ENCODE data around the gene KIAA1671. TPM values are rescaled to one million over a fixed set of nuclear protein-coding genes. Genes with fewer than 3 reads are reported as not detected.

The KIAA1671 gene
- total RNA-seq, 6 experiments from 2014 or later = 1.3 to 5.0 (median 1.6) TPM

- peaks cover 23% of the 10 kb centered on the region for H3K9me3 Mint-ChIP-seq
- no peaks in the 10 kb centered on the region; the same call in none of the 2 replicates for H3K27me3 Mint-ChIP-seq (ENCODE audit: insufficient read depth)
- DNase-seq = no peak
- TF ChIP-seq CTCF (IDR thresholded peaks at IDR 0.05) = no peak
- H3K4me3 Mint-ChIP-seq = no peak overlapping the region
- no peaks in the 10 kb centered on the region for H3K36me3 Mint-ChIP-seq (ENCODE audit: low read depth)
- H3K27ac Mint-ChIP-seq = no peak overlapping the region
- no peaks in the 10 kb centered on the region for H3K4me1 Mint-ChIP-seq (ENCODE audit: low read depth)
Measured at GRCh38 chr22:25169278-25170031, 216.9 kb downstream of the KIAA1671 start.

- no peak overlapping the region for H3K27ac Mint-ChIP-seq
- no peak for TF ChIP-seq CTCF (IDR thresholded peaks at IDR 0.05)
- H3K27me3 Mint-ChIP-seq (ENCODE audit: insufficient read depth) = no peaks in the 10 kb centered on the region; the same call in 1 of the 2 replicates
- no peak for DNase-seq
- peaks cover 27% of the 10 kb centered on the region for H3K9me3 Mint-ChIP-seq
- no peaks in the 10 kb centered on the region for H3K36me3 Mint-ChIP-seq (ENCODE audit: low read depth)
- H3K4me3 Mint-ChIP-seq = no peak overlapping the region
- no peaks in the 10 kb centered on the region for H3K4me1 Mint-ChIP-seq (ENCODE audit: low read depth)
Measured at GRCh38 chr22:25170426-25170980, 218.0 kb downstream of the KIAA1671 start.

GRCh38 chr22:25172153-25172552 is 219.6 kb downstream of the KIAA1671 start:
- H3K9me3 Mint-ChIP-seq = peaks cover 34% of the 10 kb centered on the region
- no peak overlapping the region for H3K27ac Mint-ChIP-seq
- H3K27me3 Mint-ChIP-seq (ENCODE audit: insufficient read depth) = no peaks in the 10 kb centered on the region; the same call in 1 of the 2 replicates
- TF ChIP-seq CTCF (IDR thresholded peaks at IDR 0.05) = peak; percentile 25; the same call in 1 of the 2 replicates
- H3K36me3 Mint-ChIP-seq (ENCODE audit: low read depth) = no peaks in the 10 kb centered on the region
- no peak overlapping the region for H3K4me3 Mint-ChIP-seq
- no peaks in the 10 kb centered on the region; the same call in 1 of the 2 replicates for H3K4me1 Mint-ChIP-seq (ENCODE audit: low read depth)
- DNase-seq = no peak

GRCh38 chr22:25174156-25174887 is 221.8 kb downstream of the KIAA1671 start:
- Mint-ChIP-seq H3K27ac (no peak overlapping the region), H3K9me3 (peaks cover 35% of the 10 kb centered on the region), H3K27me3 (ENCODE audit: insufficient read depth) (no peaks in the 10 kb centered on the region; the same call in 1 of the 2 replicates), H3K4me1 (ENCODE audit: low read depth) (no peaks in the 10 kb centered on the region; the same call in 1 of the 2 replicates), H3K36me3 (ENCODE audit: low read depth) (peaks cover under 1% of the 10 kb centered on the region; the same call in 1 of the 2 replicates), H3K4me3 (no peak overlapping the region)
- TF ChIP-seq CTCF (IDR thresholded peaks at IDR 0.05) = no peak
- no peak for DNase-seq

GRCh38 chr22:25174888-25175411 is 222.4 kb downstream of the KIAA1671 start:
- DNase-seq = no peak
- TF ChIP-seq CTCF (IDR thresholded peaks at IDR 0.05) = no peak
- H3K4me3 Mint-ChIP-seq = no peak overlapping the region
- peaks cover 41% of the 10 kb centered on the region for H3K9me3 Mint-ChIP-seq
- no peaks in the 10 kb centered on the region; the same call in 1 of the 2 replicates for H3K4me1 Mint-ChIP-seq (ENCODE audit: low read depth)
- H3K27me3 Mint-ChIP-seq (ENCODE audit: insufficient read depth) = no peaks in the 10 kb centered on the region; the same call in 1 of the 2 replicates
- peaks cover 6% of the 10 kb centered on the region for H3K36me3 Mint-ChIP-seq (ENCODE audit: low read depth)
- H3K27ac Mint-ChIP-seq = no peak overlapping the region

Data from HFFc6 (cell line).